Left forelimb (tissue), 1 donor: Measurements from ENCODE around the gene GNG2.

ENCODE experiments used
- DNase-seq: peaks from one replicate; pipeline ENCODE4 v3.0.0-alpha.2; 2018; ENCODE audit warnings: low spot score

Gene GNG2

DNA sequence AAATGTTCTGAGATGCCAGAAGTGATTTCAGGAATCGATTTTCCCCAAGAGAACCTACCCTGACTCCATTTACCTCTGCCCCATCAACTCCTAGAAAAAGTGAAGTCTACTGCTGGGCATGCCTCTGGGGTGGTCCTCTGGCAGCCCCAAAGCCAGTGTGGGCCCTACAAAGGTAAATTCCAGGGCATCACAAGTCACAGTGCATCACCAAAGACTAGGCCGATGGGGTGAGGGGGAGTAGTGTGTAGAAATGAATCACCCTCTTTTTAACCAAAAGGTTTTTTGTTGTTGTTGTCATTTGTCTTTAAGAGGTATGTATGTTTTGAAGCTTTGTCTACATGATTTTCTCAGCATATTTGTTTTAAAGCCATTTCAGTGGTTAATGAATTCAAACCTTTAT, 82.6 kb downstream of the GNG2 start:
- DNase-seq = no peak

GRCh38 chr14:51950007-51950406, 89.6 kb downstream of the GNG2 start:
- no peak for DNase-seq

DNA sequence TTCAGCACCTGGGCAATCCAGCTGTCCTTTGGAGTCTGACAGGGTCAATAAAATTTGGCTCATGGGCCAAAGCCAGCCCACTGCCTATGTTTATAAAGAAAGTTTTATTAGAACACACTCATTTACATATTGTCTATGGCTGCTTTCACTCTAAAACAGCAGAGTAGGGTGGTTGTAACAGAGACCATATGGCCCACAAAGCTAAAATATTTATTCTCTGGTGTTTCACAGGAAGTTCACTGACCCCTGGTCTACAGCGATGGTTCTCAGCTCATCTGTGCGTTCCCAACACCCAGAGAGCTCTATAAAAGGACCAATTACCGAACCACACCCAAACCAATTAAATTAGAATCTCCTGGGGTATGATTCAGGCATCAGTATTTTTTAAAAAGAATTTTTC, 91.2 kb downstream of the GNG2 start:
- DNase-seq = no peak

DNA sequence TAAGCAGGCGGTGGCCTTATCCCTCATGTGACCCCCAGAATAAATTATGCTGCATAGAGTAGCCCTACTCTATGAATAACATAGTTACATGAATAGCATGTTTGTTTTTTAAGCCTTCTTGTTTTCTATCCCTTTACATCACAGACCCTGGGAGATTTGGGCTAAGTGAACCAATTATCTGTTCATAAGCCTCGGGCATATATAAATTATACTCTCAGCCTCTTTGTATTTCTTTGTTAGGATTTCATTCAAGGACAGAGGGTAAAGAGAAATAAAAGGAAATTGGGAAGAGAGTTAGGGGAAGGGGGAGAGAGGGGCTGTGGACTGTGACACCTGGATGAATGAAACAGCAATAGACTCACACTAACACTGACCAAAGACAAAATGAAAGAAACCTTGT, 93.6 kb downstream of the GNG2 start:
- no peak for DNase-seq

DNA sequence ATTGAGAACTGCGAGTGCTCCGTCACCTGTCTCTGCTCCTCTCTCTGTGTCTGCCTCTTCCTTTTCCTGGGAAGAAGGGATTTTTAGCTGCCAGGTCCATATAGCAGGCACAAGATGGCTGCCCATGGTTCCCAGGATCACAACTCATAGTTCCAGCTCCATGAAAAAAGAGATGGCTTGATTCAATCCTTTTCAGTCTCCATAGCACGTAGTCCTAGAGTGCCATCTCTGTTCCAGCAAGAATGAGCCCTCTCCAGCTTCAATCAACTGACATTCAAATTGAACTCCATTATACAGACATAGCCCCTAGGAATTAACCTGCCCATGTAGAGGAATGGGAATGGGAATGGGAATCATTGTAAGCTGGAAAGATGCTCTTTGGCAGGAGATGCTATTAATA, 94.2 kb downstream of the GNG2 start:
- no peak for DNase-seq

GRCh38 chr14:51957950-51958349, 97.5 kb downstream of the GNG2 start:
- DNase-seq = no peak

- no peak for DNase-seq
Observed at GRCh38 chr14:51959928-51960327, 99.5 kb downstream of the GNG2 start.

- no peak for DNase-seq
Observed at GRCh38 chr14:51960866-51961265, 100.5 kb downstream of the GNG2 start.

DNA sequence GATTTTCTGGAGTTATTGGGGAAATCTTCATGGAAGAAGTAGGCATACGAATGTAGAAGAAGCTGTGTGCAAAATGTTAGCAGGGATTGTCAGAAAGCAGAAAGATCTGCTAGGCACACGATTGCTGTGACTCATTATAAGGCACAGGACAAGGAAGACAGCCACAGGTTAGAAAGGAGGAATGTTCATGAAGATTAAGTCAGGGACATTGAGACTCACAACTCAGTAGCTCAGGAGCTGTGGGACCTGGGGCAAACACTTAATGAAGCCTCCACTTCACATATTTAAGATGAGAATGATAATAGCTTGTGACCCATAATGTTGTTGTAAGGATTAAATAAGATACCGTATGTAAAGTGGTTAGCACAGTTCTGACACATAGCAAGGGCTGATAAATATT, 102.3 kb downstream of the GNG2 start:
- DNase-seq = no peak

DNA sequence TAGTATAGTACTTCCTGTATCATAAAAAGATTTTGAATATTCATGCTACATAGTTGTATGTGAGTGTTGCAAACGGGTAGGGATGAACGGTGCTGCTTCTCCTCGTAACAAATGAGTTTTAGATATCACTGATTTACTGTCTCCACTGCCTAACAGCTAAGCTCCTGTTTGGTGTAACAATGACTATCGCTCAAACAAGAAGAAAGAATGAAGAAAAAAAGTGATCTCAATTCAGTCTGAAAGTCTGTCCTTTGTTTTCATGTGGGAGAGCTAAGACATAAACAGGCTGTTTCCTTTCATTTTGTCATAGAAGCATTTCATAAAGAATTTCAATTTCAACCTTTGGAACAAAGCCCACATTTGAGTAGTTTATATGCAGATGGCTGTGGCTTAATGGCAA, 102.9 kb downstream of the GNG2 start:
- no peak for DNase-seq

GRCh38 chr14:51967521-51967920, 107.1 kb downstream of the GNG2 start:
- no peak for DNase-seq

- DNase-seq = no peak
Observed at GRCh38 chr14:51969852-51970540, 109.6 kb downstream of the GNG2 start.

DNA sequence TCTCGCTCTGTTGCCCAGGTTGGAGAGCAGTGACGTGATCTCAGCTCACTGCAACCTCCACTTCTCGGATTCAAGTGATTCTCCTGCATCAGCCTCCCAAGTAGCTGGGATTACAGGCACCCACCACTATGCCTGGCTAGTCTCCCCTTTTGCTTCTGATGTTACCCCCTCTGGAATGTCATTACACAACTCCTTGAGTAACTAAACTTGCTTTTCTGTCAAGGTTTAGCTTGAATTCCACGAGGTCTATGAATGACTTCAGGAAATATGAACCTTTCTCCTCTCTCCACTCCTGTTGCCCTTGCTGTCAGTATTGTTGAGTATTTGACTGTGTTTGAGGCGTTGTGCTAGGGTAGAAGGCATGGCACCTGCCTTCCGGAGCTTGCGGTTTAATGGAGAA, 112.2 kb downstream of the GNG2 start:
- DNase-seq = no peak

GRCh38 chr14:51977075-51977474, 116.7 kb downstream of the GNG2 start:
- DNase-seq = no peak

- DNase-seq = no peak
Observed at GRCh38 chr14:51978681-51979085, 118.3 kb downstream of the GNG2 start.

- DNase-seq = peak; percentile 83
Observed at GRCh38 chr14:51979088-51979709, 118.8 kb downstream of the GNG2 start.

- DNase-seq = no peak
Observed at GRCh38 chr14:51981218-51981854, 120.9 kb downstream of the GNG2 start.

- DNase-seq = no peak
Observed at GRCh38 chr14:51988221-51988620, 127.8 kb downstream of the GNG2 start.

DNA sequence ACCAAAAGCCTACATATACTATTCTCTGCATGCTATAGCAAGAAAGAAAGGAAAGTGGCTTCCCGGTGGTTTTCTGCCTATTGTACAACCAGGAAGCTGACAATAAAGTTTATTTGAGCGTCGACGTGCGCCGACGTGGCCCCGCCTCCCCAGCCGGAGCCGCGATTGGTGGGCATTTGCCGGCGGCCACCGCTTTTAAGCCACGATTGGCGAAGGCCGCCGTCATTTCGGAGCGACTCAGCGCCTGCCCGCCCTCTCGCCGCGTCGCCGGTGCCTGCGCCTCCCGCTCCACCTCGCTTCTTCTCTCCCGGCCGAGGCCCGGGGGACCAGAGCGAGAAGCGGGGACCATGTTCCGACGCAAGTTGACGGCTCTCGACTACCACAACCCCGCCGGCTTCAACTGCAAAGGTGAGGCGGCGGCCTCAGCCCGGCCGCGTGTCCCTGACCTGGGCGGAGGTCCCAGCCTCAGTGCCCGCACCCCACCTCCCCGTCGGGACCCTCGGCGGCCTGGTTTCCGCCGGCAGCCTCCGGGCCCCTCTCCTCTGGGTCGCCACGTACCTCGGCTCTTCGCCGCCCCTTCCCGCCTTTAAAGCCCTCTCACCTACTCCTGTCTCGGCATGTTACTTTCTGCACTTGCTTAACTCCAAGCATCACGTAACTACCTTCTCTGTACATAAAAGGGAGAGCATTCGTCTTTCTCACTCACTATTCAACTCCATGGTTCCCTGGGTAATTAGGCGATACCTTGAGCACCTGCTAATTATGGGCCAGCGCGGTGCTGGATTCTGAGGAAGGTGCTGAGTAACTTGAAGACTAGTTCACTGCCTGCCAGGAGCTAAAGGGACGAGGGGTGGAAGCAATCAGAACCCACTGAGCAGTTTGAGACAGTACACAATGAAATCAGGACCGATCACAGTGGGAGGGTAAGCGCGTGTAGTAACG, 129.2 kb downstream of the GNG2 start, which contains the start of gene RTRAF:
RTRAF (plus strand) TSS at position 254 of the 942 bp plus-strand sequence; CDS start at position 348, 94 bp downstream.
- DNase-seq = peak; percentile 95

- no peak for DNase-seq
Observed at GRCh38 chr14:51990488-51990887, 130.1 kb downstream of the GNG2 start.

- no peak for DNase-seq
Observed at GRCh38 chr14:51993285-51993920, 133.0 kb downstream of the GNG2 start.
